Transverse colon (tissue), 4 donors: ENCODE results near the gene CDR2.

Experiments
- EP300 ChIP-seq: sonication (generic); formaldehyde crosslinking; IDR thresholded peaks from one replicate; pipeline ENCODE4 v1.6.1; 2017; ENCODE audit warnings: antibody characterized with exemption, low read depth
- POLR2A ChIP-seq: fragments of 450-650 bp; IDR thresholded peaks from one replicate; pipeline ENCODE4 v1.6.1; 2016; ENCODE audit warnings: antibody characterized with exemption, mild to moderate bottlenecking, moderate library complexity
- POLR2AphosphoS5 ChIP-seq, 3 donors: sonication (generic); formaldehyde crosslinking; IDR thresholded peaks; one replicate each; pipeline ENCODE4 v1.6.1; 2016; ENCODE audit warnings: antibody characterized with exemption in 3 of 3
- TF ChIP-seq, protein P1 (sequence below), 5 experiments: fragments of 200-600 bp in 3 of 5; fragments of 450-650 bp in 2 of 5; sonication (generic) in 3 of 5; IDR thresholded peaks; 1 replicate in 2 of 5; 2 replicates in 3 of 5; pipeline ENCODE4 v1.5.1; 2016 to 2017; ENCODE audit warnings: antibody characterized with exemption in 5 of 5, inconsistent platforms in 3 of 5, mild to moderate bottlenecking in 2 of 5, moderate library complexity in 1 of 5

DNA sequence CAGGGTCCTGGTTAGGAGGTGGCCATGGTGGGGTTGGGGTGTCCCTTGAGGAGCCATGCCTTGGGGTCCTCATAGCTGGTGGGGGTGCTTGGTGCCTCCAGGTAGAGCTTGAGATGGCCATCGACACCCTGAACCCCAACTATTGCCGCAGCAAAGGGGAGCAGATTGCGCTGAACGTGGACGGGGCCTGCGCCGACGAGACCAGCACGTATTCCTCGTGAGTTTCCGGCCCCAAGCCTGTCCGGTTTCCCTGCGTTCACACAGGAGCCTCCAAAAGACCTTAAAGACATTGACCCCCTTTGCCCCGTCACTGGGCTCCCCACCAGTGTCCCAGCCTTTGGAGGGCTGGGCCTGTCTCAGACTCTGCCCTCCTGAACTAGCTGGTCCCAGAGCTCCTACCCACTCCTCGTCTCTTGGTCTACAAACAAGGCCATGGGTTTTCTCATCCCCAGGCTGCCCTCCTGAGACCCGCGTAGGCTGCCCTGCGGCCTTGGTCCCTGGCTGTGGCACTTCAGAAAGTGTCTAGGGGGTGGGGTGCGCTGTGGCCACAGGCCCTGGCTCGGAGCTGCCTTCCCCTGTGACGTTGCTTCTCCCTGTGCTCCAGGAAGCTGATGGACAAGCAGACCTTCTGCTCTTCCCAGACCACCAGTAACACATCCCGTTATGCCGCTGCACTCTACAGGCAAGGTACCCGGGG lies 65.4 kb downstream of the CDR2 start:
- TF ChIP-seq, protein P1, sequence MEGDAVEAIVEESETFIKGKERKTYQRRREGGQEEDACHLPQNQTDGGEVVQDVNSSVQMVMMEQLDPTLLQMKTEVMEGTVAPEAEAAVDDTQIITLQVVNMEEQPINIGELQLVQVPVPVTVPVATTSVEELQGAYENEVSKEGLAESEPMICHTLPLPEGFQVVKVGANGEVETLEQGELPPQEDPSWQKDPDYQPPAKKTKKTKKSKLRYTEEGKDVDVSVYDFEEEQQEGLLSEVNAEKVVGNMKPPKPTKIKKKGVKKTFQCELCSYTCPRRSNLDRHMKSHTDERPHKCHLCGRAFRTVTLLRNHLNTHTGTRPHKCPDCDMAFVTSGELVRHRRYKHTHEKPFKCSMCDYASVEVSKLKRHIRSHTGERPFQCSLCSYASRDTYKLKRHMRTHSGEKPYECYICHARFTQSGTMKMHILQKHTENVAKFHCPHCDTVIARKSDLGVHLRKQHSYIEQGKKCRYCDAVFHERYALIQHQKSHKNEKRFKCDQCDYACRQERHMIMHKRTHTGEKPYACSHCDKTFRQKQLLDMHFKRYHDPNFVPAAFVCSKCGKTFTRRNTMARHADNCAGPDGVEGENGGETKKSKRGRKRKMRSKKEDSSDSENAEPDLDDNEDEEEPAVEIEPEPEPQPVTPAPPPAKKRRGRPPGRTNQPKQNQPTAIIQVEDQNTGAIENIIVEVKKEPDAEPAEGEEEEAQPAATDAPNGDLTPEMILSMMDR (IDR thresholded peaks at IDR 0.05) = no peak
- TF ChIP-seq POLR2A = no peak
- TF ChIP-seq POLR2AphosphoS5 (IDR thresholded peaks at IDR 0.05) = no peak
- TF ChIP-seq EP300 = no peak
